ENCODE measurements around the gene DSCAML1.

DNA sequence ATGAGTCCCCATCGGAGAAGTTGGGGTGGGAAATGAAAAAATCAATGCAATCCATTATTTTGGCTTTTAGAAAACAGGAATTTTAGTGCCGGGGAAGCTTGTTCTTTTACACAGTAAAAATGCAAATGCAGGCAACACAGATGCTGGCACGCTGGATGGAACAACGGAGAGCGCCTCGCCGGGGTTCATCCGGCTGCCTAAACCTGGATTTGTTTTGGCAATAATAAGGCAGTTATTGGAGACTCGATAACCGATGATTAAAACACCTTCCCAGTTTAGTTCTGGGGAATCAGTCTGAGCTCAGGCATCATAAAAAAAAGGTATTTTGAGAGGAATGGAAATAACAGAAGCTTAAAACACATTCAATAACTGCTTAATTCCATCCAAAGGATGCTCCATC, 2.9 kb downstream of the DSCAML1 start:
- TF ChIP-seq, protein P1, sequence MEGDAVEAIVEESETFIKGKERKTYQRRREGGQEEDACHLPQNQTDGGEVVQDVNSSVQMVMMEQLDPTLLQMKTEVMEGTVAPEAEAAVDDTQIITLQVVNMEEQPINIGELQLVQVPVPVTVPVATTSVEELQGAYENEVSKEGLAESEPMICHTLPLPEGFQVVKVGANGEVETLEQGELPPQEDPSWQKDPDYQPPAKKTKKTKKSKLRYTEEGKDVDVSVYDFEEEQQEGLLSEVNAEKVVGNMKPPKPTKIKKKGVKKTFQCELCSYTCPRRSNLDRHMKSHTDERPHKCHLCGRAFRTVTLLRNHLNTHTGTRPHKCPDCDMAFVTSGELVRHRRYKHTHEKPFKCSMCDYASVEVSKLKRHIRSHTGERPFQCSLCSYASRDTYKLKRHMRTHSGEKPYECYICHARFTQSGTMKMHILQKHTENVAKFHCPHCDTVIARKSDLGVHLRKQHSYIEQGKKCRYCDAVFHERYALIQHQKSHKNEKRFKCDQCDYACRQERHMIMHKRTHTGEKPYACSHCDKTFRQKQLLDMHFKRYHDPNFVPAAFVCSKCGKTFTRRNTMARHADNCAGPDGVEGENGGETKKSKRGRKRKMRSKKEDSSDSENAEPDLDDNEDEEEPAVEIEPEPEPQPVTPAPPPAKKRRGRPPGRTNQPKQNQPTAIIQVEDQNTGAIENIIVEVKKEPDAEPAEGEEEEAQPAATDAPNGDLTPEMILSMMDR (IDR thresholded peaks at IDR 0.05), result no peak
- TF ChIP-seq POLR2A (IDR thresholded peaks at IDR 0.05), result no peak

Data from uterus (tissue), 2 donors.